NB4 (cell line): ENCODE measurements around the gene SHLD1.
A peak's percentile ranks its signal among the peaks of the same experiment; 100 is the strongest.

Experiments
- DNase-seq: peaks from one replicate; pipeline ENCODE4 v3.0.0; 2010; ENCODE audit warnings: low read depth
- H3K4me3 ChIP-seq: one replicate; pipeline ENCODE4 v1.5.1; 2011; ENCODE audit warnings: mild to moderate bottlenecking, low read depth, low read length, moderate library complexity
- MYC ChIP-seq: IDR thresholded peaks from 2 replicates; pipeline ENCODE4 v1.6.1; 2011; ENCODE audit warnings: low read depth, low read length
- POLR2A ChIP-seq: IDR thresholded peaks from 2 replicates; pipeline ENCODE4 v1.6.1; 2011; ENCODE audit warnings: mild to moderate bottlenecking; ENCODE audit not compliant: insufficient read length; ENCODE audit errors: extremely low read depth
- TF ChIP-seq, protein P1 (sequence below): IDR thresholded peaks from 2 replicates; pipeline ENCODE4 v1.6.1; 2011; ENCODE audit warnings: low read depth, low read length
- TF ChIP-seq, protein P2 (sequence below): IDR thresholded peaks from one replicate; pipeline ENCODE4 v1.5.1; 2012; ENCODE audit warnings: low read depth, low read length

SHLD1 gene

DNA sequence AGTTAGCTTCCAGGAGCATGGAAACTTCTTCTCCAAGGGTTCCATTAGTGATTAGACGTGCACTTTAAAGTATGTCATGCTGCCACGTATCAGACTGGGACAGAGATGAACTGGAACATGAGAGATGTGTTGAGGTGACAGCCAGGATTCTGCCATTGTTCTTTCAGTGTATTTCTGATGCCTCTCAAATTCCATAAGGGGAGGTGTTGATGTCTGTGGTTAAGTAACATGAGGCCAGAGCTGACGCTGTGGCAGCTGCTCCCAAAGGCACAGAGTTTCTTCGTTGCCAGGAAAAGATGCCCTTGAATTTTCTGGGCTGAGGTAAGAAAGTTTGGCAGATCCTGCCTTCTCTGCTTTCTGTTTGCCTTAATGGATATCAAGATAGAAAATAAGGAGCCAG is 136.6 kb downstream of the SHLD1 start:
- DNase-seq, result no peak
- no peak overlapping the region for H3K4me3 ChIP-seq
- TF ChIP-seq POLR2A (no peak), MYC (no peak)
- TF ChIP-seq, protein P1, sequence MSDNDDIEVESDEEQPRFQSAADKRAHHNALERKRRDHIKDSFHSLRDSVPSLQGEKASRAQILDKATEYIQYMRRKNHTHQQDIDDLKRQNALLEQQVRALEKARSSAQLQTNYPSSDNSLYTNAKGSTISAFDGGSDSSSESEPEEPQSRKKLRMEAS, result no peak
- TF ChIP-seq, protein P2, sequence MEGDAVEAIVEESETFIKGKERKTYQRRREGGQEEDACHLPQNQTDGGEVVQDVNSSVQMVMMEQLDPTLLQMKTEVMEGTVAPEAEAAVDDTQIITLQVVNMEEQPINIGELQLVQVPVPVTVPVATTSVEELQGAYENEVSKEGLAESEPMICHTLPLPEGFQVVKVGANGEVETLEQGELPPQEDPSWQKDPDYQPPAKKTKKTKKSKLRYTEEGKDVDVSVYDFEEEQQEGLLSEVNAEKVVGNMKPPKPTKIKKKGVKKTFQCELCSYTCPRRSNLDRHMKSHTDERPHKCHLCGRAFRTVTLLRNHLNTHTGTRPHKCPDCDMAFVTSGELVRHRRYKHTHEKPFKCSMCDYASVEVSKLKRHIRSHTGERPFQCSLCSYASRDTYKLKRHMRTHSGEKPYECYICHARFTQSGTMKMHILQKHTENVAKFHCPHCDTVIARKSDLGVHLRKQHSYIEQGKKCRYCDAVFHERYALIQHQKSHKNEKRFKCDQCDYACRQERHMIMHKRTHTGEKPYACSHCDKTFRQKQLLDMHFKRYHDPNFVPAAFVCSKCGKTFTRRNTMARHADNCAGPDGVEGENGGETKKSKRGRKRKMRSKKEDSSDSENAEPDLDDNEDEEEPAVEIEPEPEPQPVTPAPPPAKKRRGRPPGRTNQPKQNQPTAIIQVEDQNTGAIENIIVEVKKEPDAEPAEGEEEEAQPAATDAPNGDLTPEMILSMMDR, result no peak

DNA sequence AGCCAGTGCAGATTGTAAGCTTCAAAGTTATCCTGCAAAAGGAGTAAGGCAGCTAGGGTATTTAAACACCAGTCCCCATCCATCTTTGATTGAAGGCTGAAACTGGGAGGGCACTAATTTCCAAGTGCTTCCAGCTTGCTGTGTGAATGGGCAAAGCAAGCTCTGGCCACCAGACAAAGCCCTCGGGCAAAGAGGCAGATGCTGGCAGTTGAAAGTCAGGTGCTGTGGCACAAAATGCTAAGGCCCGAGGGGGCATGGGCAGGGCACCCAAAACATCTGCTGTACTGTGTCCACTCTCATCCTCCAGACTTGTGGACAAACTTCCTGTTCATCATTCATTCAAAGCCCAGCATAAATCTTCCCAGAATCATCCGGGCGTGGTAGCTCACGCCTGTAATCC is 137.2 kb downstream of the SHLD1 start:
- H3K4me3 ChIP-seq, result no peak overlapping the region
- TF ChIP-seq, protein P2, result no peak
- TF ChIP-seq POLR2A, result no peak
- TF ChIP-seq, protein P1, result no peak
- DNase-seq, result no peak

DNA sequence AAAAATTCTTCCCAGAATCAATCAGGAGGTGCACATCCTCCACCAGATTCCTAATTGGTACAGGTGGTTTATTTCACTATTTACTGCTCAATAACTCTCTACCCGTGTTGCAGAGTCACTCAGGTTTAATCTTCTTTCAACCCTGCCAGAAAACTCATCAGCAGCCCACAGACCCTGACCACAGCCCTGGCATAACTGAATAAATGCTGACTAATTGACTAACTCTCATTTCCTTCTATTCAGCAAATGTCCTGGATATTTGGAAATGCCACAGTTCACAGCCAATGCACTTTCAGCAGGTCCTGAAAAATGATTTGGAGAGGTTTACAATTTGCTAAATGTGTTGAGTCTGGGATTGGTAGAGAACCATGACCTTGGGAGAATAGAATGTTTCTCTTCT is 137.8 kb downstream of the SHLD1 start:
- H3K4me3 ChIP-seq, result no peak overlapping the region
- peak; percentile 47 for DNase-seq
- TF ChIP-seq, protein P2, result no peak
- TF ChIP-seq POLR2A, result no peak
- no peak for TF ChIP-seq MYC
- TF ChIP-seq, protein P1, result no peak

DNA sequence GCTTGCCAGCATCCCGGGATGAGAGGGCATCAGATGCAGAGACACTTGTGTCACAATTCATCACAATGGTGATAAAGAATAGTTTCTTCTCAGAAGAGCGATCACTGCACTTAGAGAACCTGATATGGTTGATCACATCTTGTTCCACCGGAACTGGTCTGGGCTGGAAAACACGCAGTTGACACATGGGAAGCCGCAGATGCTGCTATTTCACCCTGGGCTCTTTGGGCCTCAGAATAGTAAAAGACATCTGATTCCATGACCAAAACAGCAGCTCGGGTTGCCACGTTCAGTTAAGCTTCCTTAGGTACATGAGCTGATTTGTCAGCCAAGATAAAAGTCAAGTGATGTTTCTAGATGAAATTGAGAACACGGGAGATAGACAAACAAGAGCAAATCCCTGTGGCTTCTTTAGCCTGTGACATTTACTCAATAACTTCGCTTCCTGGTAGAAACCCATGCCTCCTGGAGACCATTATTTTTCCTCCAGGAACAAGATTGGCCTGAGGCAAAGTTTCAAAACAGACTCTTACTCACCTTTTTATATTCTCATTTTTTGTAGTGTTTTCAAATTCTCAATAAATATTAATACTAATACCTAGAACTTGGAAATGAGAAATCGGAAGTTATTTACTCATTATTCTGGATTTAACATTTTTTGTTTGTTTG is 140.7 kb downstream of the SHLD1 start:
- DNase-seq, result no peak
- TF ChIP-seq MYC (no peak), POLR2A (no peak)
- TF ChIP-seq, protein P2, result no peak
- TF ChIP-seq, protein P1, result no peak
- H3K4me3 ChIP-seq, result no peak overlapping the region

DNA sequence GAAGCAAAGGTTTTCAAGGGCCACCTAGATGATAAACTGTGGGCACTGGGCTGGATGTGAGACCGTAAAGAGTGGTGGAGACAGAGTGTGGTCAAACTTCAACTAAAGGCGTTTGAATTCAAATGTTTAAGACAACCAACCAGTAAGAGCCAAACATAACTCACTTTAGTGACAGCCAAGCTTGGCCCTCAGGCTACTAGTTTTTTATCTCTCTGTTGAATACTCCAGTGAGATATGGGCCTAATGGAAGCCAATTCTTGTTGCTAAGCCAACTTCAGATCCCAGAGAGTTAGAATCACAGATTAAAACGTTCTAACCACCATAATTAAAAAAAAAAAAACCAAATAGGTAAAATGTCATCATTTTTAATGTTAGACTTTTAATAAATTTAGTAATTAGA is 142.9 kb downstream of the SHLD1 start:
- no peak for DNase-seq
- H3K4me3 ChIP-seq, result no peak overlapping the region
- TF ChIP-seq, protein P1, result no peak
- TF ChIP-seq MYC, result no peak
- TF ChIP-seq POLR2A, result no peak
- TF ChIP-seq, protein P2, result no peak

DNA sequence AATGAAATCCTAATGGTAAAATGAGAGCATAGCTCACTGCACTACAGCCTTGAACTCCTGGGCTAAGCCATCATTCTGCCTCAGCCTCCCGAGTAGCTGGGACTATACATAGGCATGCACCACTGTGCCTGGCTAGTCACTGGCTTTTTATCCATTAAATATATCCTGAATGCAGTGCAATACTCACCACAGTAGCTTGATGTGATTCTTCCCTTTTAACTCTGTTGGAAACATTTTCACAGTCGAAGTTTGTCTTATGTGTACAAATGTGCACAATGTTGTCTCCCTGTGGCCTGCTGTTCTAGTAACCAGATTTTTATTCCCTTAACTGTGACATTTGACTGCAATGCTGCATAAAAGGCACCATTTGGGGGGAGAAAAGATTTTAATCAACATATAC is 143.4 kb downstream of the SHLD1 start:
- TF ChIP-seq POLR2A, result no peak
- no peak for TF ChIP-seq MYC
- TF ChIP-seq, protein P2, result no peak
- TF ChIP-seq, protein P1, result no peak
- no peak overlapping the region for H3K4me3 ChIP-seq
- no peak for DNase-seq
